DOHH2 (cell line): ENCODE data around the gene SPON1.

Source experiments
- H3F3A ChIP-seq: fragments of 200-600 bp; sonication (generic), shearing (Covaris generic); 2 replicates; pipeline ENCODE4 v1.6.0; 2016; ENCODE audit warnings: antibody characterized with exemption, mild to moderate bottlenecking; ENCODE audit not compliant: control insufficient read depth, insufficient read depth
- H3K27ac ChIP-seq: fragments of 200-600 bp; sonication (generic); 2 replicates; pipeline ENCODE4 v1.5.1; 2014; ENCODE audit warnings: low read depth, mild to moderate bottlenecking, low read length, moderate library complexity
- H3K27me3 ChIP-seq: fragments of 200-600 bp; sonication (generic); 2 replicates; pipeline ENCODE4 v1.6.1; 2014; ENCODE audit warnings: mild to moderate bottlenecking, low read length, mixed read lengths; ENCODE audit not compliant: control insufficient read depth
- H3K36me3 ChIP-seq: fragments of 200-600 bp; sonication (generic); 2 replicates; pipeline ENCODE4 v1.6.1; 2014; ENCODE audit warnings: mild to moderate bottlenecking, low read length, moderate library complexity, mixed read lengths; ENCODE audit not compliant: control insufficient read depth
- H3K4me1 ChIP-seq: fragments of 200-600 bp; sonication (generic); 2 replicates; pipeline ENCODE4 v1.6.1; 2014; ENCODE audit warnings: mild to moderate bottlenecking, low read length, mixed read lengths; ENCODE audit not compliant: control insufficient read depth
- H3K4me2 ChIP-seq: fragments of 200-600 bp; sonication (generic); 2 replicates; pipeline ENCODE4 v1.6.0; 2014; ENCODE audit warnings: mild to moderate bottlenecking, low read length, moderate library complexity
- H3K4me3 ChIP-seq: fragments of 200-600 bp; sonication (generic); 2 replicates; pipeline ENCODE4 v1.5.1; 2014; ENCODE audit warnings: mild to moderate bottlenecking, low read length, mixed read lengths
- H3K79me2 ChIP-seq: fragments of 200-600 bp; sonication (generic); 2 replicates; pipeline ENCODE4 v1.6.1; 2014; ENCODE audit warnings: mild to moderate bottlenecking, low read length, mixed read lengths; ENCODE audit not compliant: control insufficient read depth
- H3K9me2 ChIP-seq: fragments of 200-600 bp; sonication (generic); replicated peaks from 2 replicates; pipeline ENCODE4 v1.6.1; 2014; ENCODE audit warnings: mild to moderate bottlenecking, low read length, mixed read lengths; ENCODE audit not compliant: control insufficient read depth
- H3K9me3 ChIP-seq: fragments of 200-600 bp; sonication (generic); 2 replicates; pipeline ENCODE4 v1.6.1; 2014; ENCODE audit warnings: antibody characterized with exemption, low read length, mixed read lengths; ENCODE audit not compliant: control insufficient read depth, insufficient read depth
- H4K20me1 ChIP-seq: fragments of 200-600 bp; sonication (generic); 2 replicates; pipeline ENCODE4 v1.6.0; 2014; ENCODE audit warnings: low read depth, mild to moderate bottlenecking, antibody characterized with exemption, low read length, moderate library complexity; ENCODE audit not compliant: control insufficient read depth, insufficient read depth
- CTCF ChIP-seq: fragments of 200-600 bp; sonication (generic); IDR thresholded peaks from one replicate; pipeline ENCODE4 v1.5.1; 2014; ENCODE audit warnings: antibody characterized with exemption, mild to moderate bottlenecking, low read depth, low read length; ENCODE audit not compliant: poor library complexity, severe bottlenecking
- EZH2phosphoT487 ChIP-seq: fragments of 200-600 bp; sonication (generic); IDR thresholded peaks from 2 replicates; pipeline ENCODE4 v1.6.1; 2017; ENCODE audit warnings: borderline replicate concordance, mild to moderate bottlenecking, antibody characterized with exemption, low read length, moderate library complexity, mixed read lengths

SPON1 gene

GRCh38 chr11:14305649-14306048 lies 343.1 kb downstream of the SPON1 start:
- Histone ChIP-seq H3K27ac (no peak overlapping the region), H3K9me2 (no peaks in the 10 kb centered on the region), H3K36me3 (peaks cover 3% of the 10 kb centered on the region; the same call in 1 of the 2 replicates), H3K9me3 (no peaks in the 10 kb centered on the region), H3K4me3 (no peak overlapping the region), H3F3A (peaks cover 5% of the 10 kb centered on the region; the same call in 1 of the 2 replicates), H3K79me2 (peaks cover 98% of the 10 kb centered on the region), H3K4me1 (peaks cover 69% of the 10 kb centered on the region), H3K4me2 (no peak overlapping the region), H3K27me3 (no peaks in the 10 kb centered on the region), H4K20me1 (peaks cover 9% of the 10 kb centered on the region)
- TF ChIP-seq CTCF (no peak), EZH2phosphoT487 (no peak)

GRCh38 chr11:14306481-14306880 lies 344.0 kb downstream of the SPON1 start:
- no peak for TF ChIP-seq CTCF
- TF ChIP-seq EZH2phosphoT487: no peak
- Histone ChIP-seq H3K9me2 (no peaks in the 10 kb centered on the region), H3F3A (peaks cover 5% of the 10 kb centered on the region; the same call in 1 of the 2 replicates), H3K4me1 (peaks cover 70% of the 10 kb centered on the region), H4K20me1 (peaks cover 9% of the 10 kb centered on the region), H3K36me3 (peaks cover 3% of the 10 kb centered on the region; the same call in 1 of the 2 replicates), H3K4me2 (no peak overlapping the region), H3K27ac (no peak overlapping the region), H3K4me3 (no peak overlapping the region), H3K79me2 (peaks cover 98% of the 10 kb centered on the region), H3K9me3 (no peaks in the 10 kb centered on the region), H3K27me3 (no peaks in the 10 kb centered on the region)

- H3K4me1 ChIP-seq: peaks cover 83% of the 10 kb centered on the region
- H3K79me2 ChIP-seq: peaks cover 99% of the 10 kb centered on the region
- H3K4me3 ChIP-seq: peak overlapping the region; percentile 35
- peak overlapping the region; percentile 91 for H3K4me2 ChIP-seq
- H3K36me3 ChIP-seq: peaks cover 3% of the 10 kb centered on the region; the same call in 1 of the 2 replicates
- peaks cover 9% of the 10 kb centered on the region for H4K20me1 ChIP-seq
- no peaks in the 10 kb centered on the region for H3K9me2 ChIP-seq
- no peaks in the 10 kb centered on the region for H3K9me3 ChIP-seq
- H3K27ac ChIP-seq: peak overlapping the region; percentile 52
- TF ChIP-seq CTCF: peak; percentile 77
- TF ChIP-seq EZH2phosphoT487: no peak
- no peaks in the 10 kb centered on the region for H3K27me3 ChIP-seq
- H3F3A ChIP-seq: peaks cover 17% of the 10 kb centered on the region
Observed at GRCh38 chr11:14308114-14308896, 345.8 kb downstream of the SPON1 start.
